DOHH2 (cell line): ENCODE measurements around the gene TCL1B.
A peak's percentile ranks its signal among the peaks of the same experiment; 100 is the strongest.
"Not testable (repeated sequence)": the region's sequence is repeated elsewhere in the genome, so short reads cannot be mapped to it uniquely, and the experiment has no call there.

Source experiments
- H3F3A ChIP-seq: fragments of 200-600 bp; sonication (generic), shearing (Covaris generic); 2 replicates; pipeline ENCODE4 v1.6.0; 2016; ENCODE audit warnings: antibody characterized with exemption, mild to moderate bottlenecking; ENCODE audit not compliant: control insufficient read depth, insufficient read depth
- H3K27ac ChIP-seq: fragments of 200-600 bp; sonication (generic); 2 replicates; pipeline ENCODE4 v1.5.1; 2014; ENCODE audit warnings: low read depth, mild to moderate bottlenecking, low read length, moderate library complexity
- H3K27me3 ChIP-seq: fragments of 200-600 bp; sonication (generic); 2 replicates; pipeline ENCODE4 v1.6.1; 2014; ENCODE audit warnings: mild to moderate bottlenecking, low read length, mixed read lengths; ENCODE audit not compliant: control insufficient read depth
- H3K36me3 ChIP-seq: fragments of 200-600 bp; sonication (generic); 2 replicates; pipeline ENCODE4 v1.6.1; 2014; ENCODE audit warnings: mild to moderate bottlenecking, low read length, moderate library complexity, mixed read lengths; ENCODE audit not compliant: control insufficient read depth
- H3K4me1 ChIP-seq: fragments of 200-600 bp; sonication (generic); 2 replicates; pipeline ENCODE4 v1.6.1; 2014; ENCODE audit warnings: mild to moderate bottlenecking, low read length, mixed read lengths; ENCODE audit not compliant: control insufficient read depth
- H3K4me2 ChIP-seq: fragments of 200-600 bp; sonication (generic); 2 replicates; pipeline ENCODE4 v1.6.0; 2014; ENCODE audit warnings: mild to moderate bottlenecking, low read length, moderate library complexity
- H3K4me3 ChIP-seq: fragments of 200-600 bp; sonication (generic); 2 replicates; pipeline ENCODE4 v1.5.1; 2014; ENCODE audit warnings: mild to moderate bottlenecking, low read length, mixed read lengths
- H3K79me2 ChIP-seq: fragments of 200-600 bp; sonication (generic); 2 replicates; pipeline ENCODE4 v1.6.1; 2014; ENCODE audit warnings: mild to moderate bottlenecking, low read length, mixed read lengths; ENCODE audit not compliant: control insufficient read depth
- H3K9me2 ChIP-seq: fragments of 200-600 bp; sonication (generic); replicated peaks from 2 replicates; pipeline ENCODE4 v1.6.1; 2014; ENCODE audit warnings: mild to moderate bottlenecking, low read length, mixed read lengths; ENCODE audit not compliant: control insufficient read depth
- H3K9me3 ChIP-seq: fragments of 200-600 bp; sonication (generic); 2 replicates; pipeline ENCODE4 v1.6.1; 2014; ENCODE audit warnings: antibody characterized with exemption, low read length, mixed read lengths; ENCODE audit not compliant: control insufficient read depth, insufficient read depth
- H4K20me1 ChIP-seq: fragments of 200-600 bp; sonication (generic); 2 replicates; pipeline ENCODE4 v1.6.0; 2014; ENCODE audit warnings: low read depth, mild to moderate bottlenecking, antibody characterized with exemption, low read length, moderate library complexity; ENCODE audit not compliant: control insufficient read depth, insufficient read depth
- CTCF ChIP-seq: fragments of 200-600 bp; sonication (generic); IDR thresholded peaks from one replicate; pipeline ENCODE4 v1.5.1; 2014; ENCODE audit warnings: antibody characterized with exemption, mild to moderate bottlenecking, low read depth, low read length; ENCODE audit not compliant: poor library complexity, severe bottlenecking
- EZH2phosphoT487 ChIP-seq: fragments of 200-600 bp; sonication (generic); IDR thresholded peaks from 2 replicates; pipeline ENCODE4 v1.6.1; 2017; ENCODE audit warnings: borderline replicate concordance, mild to moderate bottlenecking, antibody characterized with exemption, low read length, moderate library complexity, mixed read lengths

TCL1B gene

GRCh38 chr14:95665530-95665929, 20.7 kb upstream of the TCL1B start:
- Histone ChIP-seq H3K27ac (peak overlapping the region; percentile 49), H3K4me1 (peaks cover 96% of the 10 kb centered on the region)
- H4K20me1 ChIP-seq: not testable (repeated sequence)

GRCh38 chr14:95666450-95666849, 19.8 kb upstream of the TCL1B start:
- Histone ChIP-seq H3K9me3 (no peaks in the 10 kb centered on the region), H4K20me1 (no peaks in the 10 kb centered on the region), H3F3A (peaks cover 3% of the 10 kb centered on the region; the same call in 1 of the 2 replicates), H3K27me3 (peaks cover 5% of the 10 kb centered on the region; the same call in 1 of the 2 replicates), H3K79me2 (no peaks in the 10 kb centered on the region), H3K4me3 (peak overlapping the region; percentile 47; the same call in 1 of the 2 replicates), H3K4me2 (peak overlapping the region; percentile 66), H3K36me3 (peaks cover 8% of the 10 kb centered on the region), H3K9me2 (no peaks in the 10 kb centered on the region), H3K27ac (peak overlapping the region; percentile 49), H3K4me1 (peaks cover 90% of the 10 kb centered on the region)
- TF ChIP-seq CTCF (no peak), EZH2phosphoT487 (no peak)

More at GRCh38 chr14:95665530-95665929, 20.7 kb upstream of the TCL1B start:
- not testable (repeated sequence) for H3K9me3 ChIP-seq, H3K79me2 ChIP-seq, H3K27me3 ChIP-seq, H3K36me3 ChIP-seq, H3K9me2 ChIP-seq, H3F3A ChIP-seq
- TF ChIP-seq CTCF: peak; percentile 48
- Histone ChIP-seq H3K4me2 (peak overlapping the region; percentile 66), H3K4me3 (peak overlapping the region; percentile 31)

- peaks cover 8% of the 10 kb centered on the region for H3K36me3 ChIP-seq
- no peaks in the 10 kb centered on the region for H4K20me1 ChIP-seq
- H3K9me3 ChIP-seq: no peaks in the 10 kb centered on the region
- H3K9me2 ChIP-seq: no peaks in the 10 kb centered on the region
- H3K27me3 ChIP-seq: peaks cover 5% of the 10 kb centered on the region; the same call in 1 of the 2 replicates
- peak overlapping the region; percentile 47 for H3K4me3 ChIP-seq
- peaks cover 82% of the 10 kb centered on the region for H3K4me1 ChIP-seq
- TF ChIP-seq EZH2phosphoT487 (no peak), CTCF (no peak)
- H3F3A ChIP-seq: peaks cover 2% of the 10 kb centered on the region; the same call in 1 of the 2 replicates
- H3K27ac ChIP-seq: peak overlapping the region; percentile 49
- peak overlapping the region; percentile 66 for H3K4me2 ChIP-seq
- no peaks in the 10 kb centered on the region for H3K79me2 ChIP-seq
These were observed 19.0 kb upstream of the TCL1B start for GRCh38 chr14:95667249-95667693.
